GM23248 (cell line): ENCODE data around the gene MSANTD1.

ENCODE experiments used
- EZH2 ChIP-seq: fragments of 200-600 bp; sonication (generic); IDR thresholded peaks from 2 replicates; pipeline ENCODE4 v1.6.1; 2018; ENCODE audit warnings: antibody characterized with exemption, mild to moderate bottlenecking; ENCODE audit not compliant: insufficient read depth, poor library complexity, severe bottlenecking
- EZH2phosphoT487 ChIP-seq: fragments of 200-600 bp; sonication (generic); IDR thresholded peaks from 2 replicates; pipeline ENCODE4 v1.6.1; 2018; ENCODE audit warnings: antibody characterized with exemption, moderate library complexity, mild to moderate bottlenecking, low read depth; ENCODE audit not compliant: insufficient read depth

- TF ChIP-seq EZH2 (no peak), EZH2phosphoT487 (no peak)
Measured at GRCh38 chr4:3231471-3231870, 17.5 kb upstream of the MSANTD1 start.
